SK-N-MC (cell line): ENCODE data around the gene ARID1B.

Source experiments
- DNase-seq: peaks from one replicate; pipeline ENCODE4 v3.0.0-alpha.2; 2011; ENCODE audit warnings: low read depth, low spot score
- H3K27ac ChIP-seq: fragments of 200-600 bp; sonication (generic); 2 replicates; pipeline ENCODE4 v1.5.1; 2016; ENCODE audit warnings: mixed run types
- H3K36me3 ChIP-seq: fragments of 200-600 bp; sonication (generic); 2 replicates; pipeline ENCODE4 v1.6.1; 2017; ENCODE audit warnings: antibody characterized with exemption, low read length, mixed read lengths; ENCODE audit not compliant: insufficient read depth
- H3K4me3 ChIP-seq: fragments of 200-600 bp; sonication (generic); 2 replicates; pipeline ENCODE4 v1.5.1; 2016
- H3K9ac ChIP-seq: fragments of 200-600 bp; sonication (generic); 2 replicates; pipeline ENCODE4 v1.8.0; 2017; ENCODE audit warnings: mixed run types, mixed read lengths; ENCODE audit not compliant: insufficient read length
- H3K9me3 ChIP-seq: fragments of 200-600 bp; sonication (generic); 2 replicates; pipeline ENCODE4 v1.6.1; 2017; ENCODE audit warnings: low read depth, mild to moderate bottlenecking, antibody characterized with exemption, low read length, moderate library complexity, mixed read lengths
- EZH2 ChIP-seq: fragments of 200-600 bp; sonication (generic); IDR thresholded peaks from one replicate; pipeline ENCODE4 v1.6.1; 2017; ENCODE audit warnings: antibody characterized with exemption
- FOXP2 ChIP-seq: optimal IDR thresholded peaks from 2 replicates; pipeline ENCODE3; 2011; ENCODE audit warnings: mild to moderate bottlenecking, moderate library complexity; ENCODE audit not compliant: insufficient read depth; ENCODE audit errors: extremely low read length, control extremely low read depth
- POLR2AphosphoS5 ChIP-seq: IDR thresholded peaks from 2 replicates; pipeline ENCODE4 v1.6.1; 2012; ENCODE audit warnings: mild to moderate bottlenecking, low read depth, low read length, borderline replicate concordance

ARID1B gene

GRCh38 chr6:156985309-156985708 is 208.1 kb downstream of the ARID1B start:
- Histone ChIP-seq H3K9ac (no peak overlapping the region), H3K4me3 (no peak overlapping the region), H3K36me3 (no peaks in the 10 kb centered on the region), H3K27ac (peak overlapping the region; percentile 28; the same call in 1 of the 2 replicates), H3K9me3 (no peaks in the 10 kb centered on the region)
- DNase-seq, result no peak
- TF ChIP-seq POLR2AphosphoS5, result no peak
- TF ChIP-seq FOXP2, result no peak
- TF ChIP-seq EZH2, result no peak

GRCh38 chr6:156988276-156989158 is 211.3 kb downstream of the ARID1B start:
- Histone ChIP-seq H3K36me3 (no peaks in the 10 kb centered on the region), H3K9ac (no peak overlapping the region), H3K4me3 (no peak overlapping the region), H3K27ac (no peak overlapping the region), H3K9me3 (no peaks in the 10 kb centered on the region)
- DNase-seq, result no peak
- TF ChIP-seq POLR2AphosphoS5, result no peak
- TF ChIP-seq FOXP2, result no peak
- no peak for TF ChIP-seq EZH2

GRCh38 chr6:156989159-156989806 is 212.1 kb downstream of the ARID1B start:
- Histone ChIP-seq H3K36me3 (no peaks in the 10 kb centered on the region), H3K9ac (no peak overlapping the region), H3K27ac (no peak overlapping the region), H3K4me3 (no peak overlapping the region), H3K9me3 (no peaks in the 10 kb centered on the region)
- DNase-seq, result no peak
- TF ChIP-seq POLR2AphosphoS5 (no peak), FOXP2 (no peak), EZH2 (no peak)

- no peak overlapping the region for H3K4me3 ChIP-seq
- no peak overlapping the region for H3K27ac ChIP-seq
- H3K36me3 ChIP-seq, result no peaks in the 10 kb centered on the region
- no peaks in the 10 kb centered on the region for H3K9me3 ChIP-seq
- H3K9ac ChIP-seq, result no peak overlapping the region
- TF ChIP-seq EZH2 (no peak), FOXP2 (no peak), POLR2AphosphoS5 (no peak)
- DNase-seq, result no peak
These were observed 215.0 kb downstream of the ARID1B start for GRCh38 chr6:156992020-156992804.

- Histone ChIP-seq H3K36me3 (no peaks in the 10 kb centered on the region), H3K4me3 (peak overlapping the region; percentile 7; the same call in 1 of the 2 replicates)
- no peak for TF ChIP-seq EZH2
- no peak for TF ChIP-seq FOXP2
- no peak for TF ChIP-seq POLR2AphosphoS5
These were observed 216.5 kb downstream of the ARID1B start for GRCh38 chr6:156993713-156994112.

GRCh38 chr6:156994215-156995076 is 217.3 kb downstream of the ARID1B start:
- Histone ChIP-seq H3K36me3 (no peaks in the 10 kb centered on the region), H3K9ac (no peak overlapping the region), H3K4me3 (peak overlapping the region; percentile 7; the same call in 1 of the 2 replicates), H3K27ac (peak overlapping the region; percentile 2), H3K9me3 (no peaks in the 10 kb centered on the region)
- DNase-seq, result no peak
- TF ChIP-seq EZH2 (no peak), POLR2AphosphoS5 (no peak), FOXP2 (no peak)

More at GRCh38 chr6:156993713-156994112, 216.5 kb downstream of the ARID1B start:
- no peaks in the 10 kb centered on the region for H3K9me3 ChIP-seq
- DNase-seq, result no peak
- peak overlapping the region; percentile 2; the same call in 1 of the 2 replicates for H3K27ac ChIP-seq
- no peak overlapping the region for H3K9ac ChIP-seq

GRCh38 chr6:156995502-156995901 is 218.3 kb downstream of the ARID1B start:
- no peak overlapping the region for H3K9ac ChIP-seq
- TF ChIP-seq POLR2AphosphoS5 (no peak), EZH2 (no peak), FOXP2 (no peak)
- H3K36me3 ChIP-seq, result no peaks in the 10 kb centered on the region
- DNase-seq, result no peak
- no peak overlapping the region for H3K27ac ChIP-seq
- H3K9me3 ChIP-seq, result no peaks in the 10 kb centered on the region
- no peak overlapping the region for H3K4me3 ChIP-seq
